Measurements from ENCODE around the gene TUBB4B.

The TUBB4B gene

DNA sequence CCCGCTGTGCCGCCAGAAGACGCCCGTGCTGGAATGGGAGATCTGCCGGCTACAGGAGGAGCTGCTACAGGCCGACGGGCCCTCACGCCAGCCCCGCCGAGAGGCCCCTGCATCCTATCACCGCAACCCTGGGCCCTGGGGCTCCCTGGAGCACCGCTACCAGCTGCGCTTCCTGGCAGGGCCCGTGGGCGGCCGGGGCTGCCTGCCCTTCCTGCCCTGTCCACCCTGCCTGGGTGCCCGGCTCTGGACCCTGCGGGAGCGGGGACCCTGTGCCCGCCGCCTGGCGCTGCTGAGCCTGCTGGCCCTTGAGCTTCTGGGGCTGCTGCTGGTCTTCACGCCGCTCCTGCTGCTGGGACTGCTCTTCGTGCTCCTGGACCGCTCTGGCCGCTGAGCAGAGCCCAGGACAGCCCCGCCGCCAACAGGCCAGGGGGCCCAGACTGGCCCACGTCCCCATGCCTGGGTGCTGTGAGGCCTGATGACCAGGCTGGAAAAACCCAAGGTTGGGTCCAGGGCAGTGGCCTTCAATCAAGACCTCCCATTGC is 22.8 kb upstream of the TUBB4B start:
- H3K9ac ChIP-seq (ENCODE audit: low read length), result no peak overlapping the region
- H3K9me2 ChIP-seq (replicated peaks; ENCODE audit: insufficient read depth, low read length), result no peaks in the 10 kb centered on the region
- no peaks in the 10 kb centered on the region for H3K79me2 ChIP-seq (ENCODE audit: insufficient read depth, low read length)
- no peaks in the 10 kb centered on the region for H3K27me3 ChIP-seq (ENCODE audit: low read length)
- TF ChIP-seq EZH2phosphoT487 (conservative IDR thresholded peaks at IDR 0.05; ENCODE audit: low read length), result no peak
- TF ChIP-seq, protein P1, sequence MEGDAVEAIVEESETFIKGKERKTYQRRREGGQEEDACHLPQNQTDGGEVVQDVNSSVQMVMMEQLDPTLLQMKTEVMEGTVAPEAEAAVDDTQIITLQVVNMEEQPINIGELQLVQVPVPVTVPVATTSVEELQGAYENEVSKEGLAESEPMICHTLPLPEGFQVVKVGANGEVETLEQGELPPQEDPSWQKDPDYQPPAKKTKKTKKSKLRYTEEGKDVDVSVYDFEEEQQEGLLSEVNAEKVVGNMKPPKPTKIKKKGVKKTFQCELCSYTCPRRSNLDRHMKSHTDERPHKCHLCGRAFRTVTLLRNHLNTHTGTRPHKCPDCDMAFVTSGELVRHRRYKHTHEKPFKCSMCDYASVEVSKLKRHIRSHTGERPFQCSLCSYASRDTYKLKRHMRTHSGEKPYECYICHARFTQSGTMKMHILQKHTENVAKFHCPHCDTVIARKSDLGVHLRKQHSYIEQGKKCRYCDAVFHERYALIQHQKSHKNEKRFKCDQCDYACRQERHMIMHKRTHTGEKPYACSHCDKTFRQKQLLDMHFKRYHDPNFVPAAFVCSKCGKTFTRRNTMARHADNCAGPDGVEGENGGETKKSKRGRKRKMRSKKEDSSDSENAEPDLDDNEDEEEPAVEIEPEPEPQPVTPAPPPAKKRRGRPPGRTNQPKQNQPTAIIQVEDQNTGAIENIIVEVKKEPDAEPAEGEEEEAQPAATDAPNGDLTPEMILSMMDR (IDR thresholded peaks at IDR 0.05; ENCODE audit: insufficient read depth, low read length, poor library complexity, severe bottlenecking), result no peak
- no peaks in the 10 kb centered on the region for H3K9me3 ChIP-seq (ENCODE audit: insufficient read depth, low read length)
- H3K4me3 ChIP-seq (ENCODE audit: insufficient read depth, low read length, poor library complexity, severe bottlenecking), result no peak overlapping the region
- no peaks in the 10 kb centered on the region for H4K20me1 ChIP-seq (ENCODE audit: low read depth, low read length)
- H3K27ac ChIP-seq (ENCODE audit: low read depth, low read length), result no peak overlapping the region
- H3F3A ChIP-seq (ENCODE audit: insufficient read depth), result no peaks in the 10 kb centered on the region
- H2AFZ ChIP-seq (ENCODE audit: low read depth, low read length, severe bottlenecking), result no peak overlapping the region
- H3K36me3 ChIP-seq (ENCODE audit: low read length), result no peaks in the 10 kb centered on the region
- H3K4me2 ChIP-seq (ENCODE audit: low read depth, low read length, poor library complexity, severe bottlenecking), result no peak overlapping the region

DNA sequence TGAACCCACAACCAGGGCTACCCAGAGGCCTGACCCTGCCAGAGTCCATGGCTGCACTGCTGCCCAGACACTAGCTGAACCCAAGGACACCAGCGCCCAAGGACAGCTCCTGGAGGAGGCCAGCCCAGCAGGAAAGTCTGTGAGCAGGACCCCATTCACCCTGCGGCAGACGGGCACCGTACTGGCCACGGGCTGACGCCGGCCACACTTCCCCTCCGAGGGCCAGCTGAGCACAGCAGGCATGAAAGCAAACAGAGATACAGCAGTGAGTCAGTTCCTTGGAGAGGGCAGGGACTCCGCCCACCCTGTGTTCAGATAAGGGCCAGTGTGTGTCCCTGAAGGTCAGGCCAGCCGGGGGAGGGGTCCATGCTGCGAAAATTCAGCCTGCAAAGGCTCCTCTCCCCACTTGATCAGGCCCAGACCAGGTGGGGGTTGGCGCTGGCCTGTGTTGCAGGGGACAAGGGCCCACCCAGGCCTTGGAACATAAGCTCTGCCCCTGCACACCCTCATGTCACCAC is 22.3 kb upstream of the TUBB4B start:
- Histone ChIP-seq H3K4me3 (ENCODE audit: insufficient read depth, low read length, poor library complexity, severe bottlenecking) (no peak overlapping the region), H2AFZ (ENCODE audit: low read depth, low read length, severe bottlenecking) (no peak overlapping the region), H3K9me3 (ENCODE audit: insufficient read depth, low read length) (no peaks in the 10 kb centered on the region), H3F3A (ENCODE audit: insufficient read depth) (no peaks in the 10 kb centered on the region), H3K36me3 (ENCODE audit: low read length) (no peaks in the 10 kb centered on the region), H3K9me2 (replicated peaks; ENCODE audit: insufficient read depth, low read length) (no peaks in the 10 kb centered on the region), H3K27ac (ENCODE audit: low read depth, low read length) (no peak overlapping the region), H3K27me3 (ENCODE audit: low read length) (no peaks in the 10 kb centered on the region), H3K4me2 (ENCODE audit: low read depth, low read length, poor library complexity, severe bottlenecking) (no peak overlapping the region), H3K9ac (ENCODE audit: low read length) (no peak overlapping the region), H4K20me1 (ENCODE audit: low read depth, low read length) (no peaks in the 10 kb centered on the region), H3K79me2 (ENCODE audit: insufficient read depth, low read length) (no peaks in the 10 kb centered on the region)
- TF ChIP-seq, protein P1 (IDR thresholded peaks at IDR 0.05; ENCODE audit: insufficient read depth, low read length, poor library complexity, severe bottlenecking), result no peak
- no peak for TF ChIP-seq EZH2phosphoT487 (conservative IDR thresholded peaks at IDR 0.05; ENCODE audit: low read length)

DNA sequence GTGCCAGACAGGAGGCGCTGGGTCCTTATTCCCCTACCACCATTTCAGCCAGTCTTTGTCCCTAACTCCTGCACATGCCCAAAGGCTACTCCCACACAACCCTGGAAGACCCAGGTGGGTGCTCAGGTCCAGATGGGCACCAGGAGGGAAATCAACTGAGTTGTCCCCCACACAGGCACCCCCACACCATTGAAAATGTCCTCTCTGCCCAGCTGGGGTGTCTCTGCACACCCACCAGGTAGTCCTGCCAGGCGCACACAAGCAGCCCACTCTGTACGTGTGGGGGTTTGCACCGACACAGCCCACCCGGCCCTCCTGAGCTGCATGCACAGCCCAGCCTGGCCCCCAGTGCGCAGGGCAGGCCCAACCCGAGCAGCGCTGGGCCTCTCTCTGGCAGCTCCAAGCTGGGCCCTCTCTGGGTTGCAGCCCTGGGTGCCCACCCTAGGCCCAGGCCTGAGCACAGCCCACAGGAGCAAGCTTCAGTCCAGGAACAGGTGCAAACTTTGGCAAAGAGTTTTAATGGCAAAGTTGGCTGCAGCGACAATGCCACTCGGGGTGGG is 21.2 kb upstream of the TUBB4B start:
- H3K9me2 ChIP-seq (replicated peaks; ENCODE audit: insufficient read depth, low read length), result no peaks in the 10 kb centered on the region
- H3K9me3 ChIP-seq (ENCODE audit: insufficient read depth, low read length), result no peaks in the 10 kb centered on the region
- H3K9ac ChIP-seq (ENCODE audit: low read length), result no peak overlapping the region
- no peak overlapping the region for H3K4me2 ChIP-seq (ENCODE audit: low read depth, low read length, poor library complexity, severe bottlenecking)
- no peak for TF ChIP-seq EZH2phosphoT487 (conservative IDR thresholded peaks at IDR 0.05; ENCODE audit: low read length)
- no peak overlapping the region for H3K4me3 ChIP-seq (ENCODE audit: insufficient read depth, low read length, poor library complexity, severe bottlenecking)
- H3K79me2 ChIP-seq (ENCODE audit: insufficient read depth, low read length), result no peaks in the 10 kb centered on the region
- H3K36me3 ChIP-seq (ENCODE audit: low read length), result no peaks in the 10 kb centered on the region
- no peak overlapping the region for H2AFZ ChIP-seq (ENCODE audit: low read depth, low read length, severe bottlenecking)
- no peaks in the 10 kb centered on the region for H3K27me3 ChIP-seq (ENCODE audit: low read length)
- no peak overlapping the region for H3K27ac ChIP-seq (ENCODE audit: low read depth, low read length)
- no peaks in the 10 kb centered on the region for H4K20me1 ChIP-seq (ENCODE audit: low read depth, low read length)
- H3F3A ChIP-seq (ENCODE audit: insufficient read depth), result no peaks in the 10 kb centered on the region
